ENCODE measurements around the gene EMILIN2.
A peak's percentile ranks its signal among the peaks of the same experiment; 100 is the strongest.
"Not testable (repeated sequence)": the region's sequence is repeated elsewhere in the genome, so short reads cannot be mapped to it uniquely, and the experiment has no call there.

Gene EMILIN2

GRCh38 chr18:2901423-2901985 lies 54.7 kb downstream of the EMILIN2 start:
- DNase-seq: peak; percentile 72

- no peak for DNase-seq
Observed at GRCh38 chr18:2902327-2902726, 55.5 kb downstream of the EMILIN2 start.

GRCh38 chr18:2903006-2903405 lies 56.2 kb downstream of the EMILIN2 start:
- peak; percentile 77 for DNase-seq

GRCh38 chr18:2905854-2906703 lies 59.3 kb downstream of the EMILIN2 start:
- peak; percentile 70 for DNase-seq

- peak; percentile 65 for DNase-seq
Observed at GRCh38 chr18:2906704-2907549, 60.1 kb downstream of the EMILIN2 start.

GRCh38 chr18:2907550-2908135 lies 60.8 kb downstream of the EMILIN2 start:
- DNase-seq: no peak

GRCh38 chr18:2908166-2908945 lies 61.5 kb downstream of the EMILIN2 start:
- DNase-seq: no peak

GRCh38 chr18:2908946-2909335 lies 62.1 kb downstream of the EMILIN2 start:
- DNase-seq: no peak

GRCh38 chr18:2909431-2910140 lies 62.8 kb downstream of the EMILIN2 start:
- DNase-seq: no peak

- DNase-seq: no peak
Observed at GRCh38 chr18:2910261-2910660, 63.5 kb downstream of the EMILIN2 start.

- DNase-seq: no peak
Observed at GRCh38 chr18:2910751-2911425, 64.1 kb downstream of the EMILIN2 start.

GRCh38 chr18:2911533-2911932 lies 64.7 kb downstream of the EMILIN2 start:
- no peak for DNase-seq

GRCh38 chr18:2912357-2913299 lies 65.8 kb downstream of the EMILIN2 start:
- DNase-seq: no peak

GRCh38 chr18:2913398-2914005 lies 66.7 kb downstream of the EMILIN2 start:
- DNase-seq: no peak

GRCh38 chr18:2914185-2914880 lies 67.5 kb downstream of the EMILIN2 start:
- peak; percentile 83 for DNase-seq

- no peak for DNase-seq
Observed at GRCh38 chr18:2914881-2915240, 68.1 kb downstream of the EMILIN2 start.

GRCh38 chr18:2915486-2915885 lies 68.7 kb downstream of the EMILIN2 start:
- not testable (repeated sequence) for DNase-seq

GRCh38 chr18:2916184-2916583 lies 69.4 kb downstream of the EMILIN2 start:
- DNase-seq: no peak
